CD4-positive, alpha-beta memory T cell (primary cell): ENCODE results near the gene ANKRD2. TPM values are rescaled to one million over a fixed set of nuclear protein-coding genes. Genes with fewer than 3 reads are reported as not detected.

Experiments used
- CTCF ChIA-PET: fragments of 350-600 bp; sonication (Branson Sonifier 250); formaldehyde crosslinking; loops from one replicate; lab custom pipeline; 2021; ENCODE audit warnings: inconsistent platforms; ENCODE audit not compliant: partially characterized antibody; lab: Charles Lee
- POLR2A ChIA-PET: fragments of 350-600 bp; sonication (Branson Sonifier 250); formaldehyde crosslinking; loops from one replicate; lab custom pipeline; 2021; ENCODE audit not compliant: partially characterized antibody; lab: Charles Lee
- DNase-seq, 5 donors: peaks; one replicate each; pipeline versions ENCODE4 v3.0.0 to v3.0.0-alpha.2; 2020 to 2022; ENCODE audit warnings: mixed read lengths in 1 of 5
- H3K27ac ChIP-seq: one replicate; pipeline ENCODE4 v1.7.0; 2013; ENCODE audit warnings: low read depth, low read length
- H3K27me3 ChIP-seq: 2 replicates; pipeline ENCODE4 v1.7.0; 2013; ENCODE audit warnings: mild to moderate bottlenecking, low read length, moderate library complexity; ENCODE audit not compliant: insufficient read depth
- H3K36me3 ChIP-seq: 2 replicates; pipeline ENCODE4 v1.7.0; 2013; ENCODE audit warnings: mild to moderate bottlenecking, low read length, moderate library complexity; ENCODE audit not compliant: insufficient read depth
- H3K4me1 ChIP-seq: 2 replicates; pipeline ENCODE4 v1.7.0; 2013; ENCODE audit warnings: mild to moderate bottlenecking, low read length, moderate library complexity; ENCODE audit not compliant: insufficient read depth
- H3K4me3 ChIP-seq, 2 donors: one replicate each; pipeline ENCODE4 v1.7.0; 2013; ENCODE audit warnings: low read length in 2 of 2, mild to moderate bottlenecking in 1 of 2
- H3K9me3 ChIP-seq, 2 donors: one replicate each; pipeline ENCODE4 v1.7.0; 2013; ENCODE audit warnings: low read length in 2 of 2, control low read depth in 1 of 2; ENCODE audit not compliant: control insufficient read depth in 1 of 2
- H3K27ac Mint-ChIP-seq, 7 donors: one replicate each; pipeline ENCODE4 v1.8.0; 2020 to 2021; ENCODE audit warnings: mixed read lengths in 7 of 7, mild to moderate bottlenecking in 6 of 7, inconsistent platforms in 3 of 7, moderate library complexity in 3 of 7
- H3K27me3 Mint-ChIP-seq, 2 donors: one replicate each; pipeline ENCODE4 v1.8.0; 2020 to 2021; ENCODE audit warnings: mixed read lengths in 2 of 2
- H3K36me3 Mint-ChIP-seq, 2 donors: one replicate each; pipeline ENCODE4 v1.8.0; 2020 to 2021; ENCODE audit warnings: mixed read lengths in 2 of 2, inconsistent platforms in 1 of 2, mild to moderate bottlenecking in 1 of 2
- H3K4me1 Mint-ChIP-seq, 4 donors: one replicate each; pipeline ENCODE4 v1.8.0; 2020 to 2021; ENCODE audit warnings: mixed read lengths in 4 of 4, mild to moderate bottlenecking in 1 of 4
- H3K4me3 Mint-ChIP-seq, 8 donors: one replicate each; pipeline ENCODE4 v1.8.0; 2020 to 2021; ENCODE audit warnings: mixed read lengths in 8 of 8, mild to moderate bottlenecking in 7 of 8, moderate library complexity in 6 of 8, inconsistent platforms in 3 of 8
- H3K9me3 Mint-ChIP-seq, 8 donors: one replicate each; pipeline ENCODE4 v1.8.0; 2020 to 2021; ENCODE audit warnings: mixed read lengths in 8 of 8, mild to moderate bottlenecking in 5 of 8, inconsistent platforms in 3 of 8, moderate library complexity in 1 of 8
- intact Hi-C: fragments of 100-400 bp; cut with micrococcal nuclease; formaldehyde crosslinking; loops from one replicate; pipeline ENCODE4 v1.15.1; 2023
- polyA plus RNA-seq, 2 donors: library from polyadenylated mRNA; unstranded; fragments of 300-500 nt; fragmentation: Illumina TruSeq; gene quantifications; one replicate each; pipeline ENCODE4 v1.2.3, GENCODE V29; 2021
- total RNA-seq, 2 experiments: library from RNA; stranded (reverse); gene quantifications; one replicate each; pipeline ENCODE4 v1.2.3, GENCODE V29; 2021

ANKRD2 gene
- total and polyA plus RNA-seq, 4 experiments from 2014 or later = not detected

- ChIA-PET CTCF (interaction anchor here (0.7 kb wide), 1 partner anchor 16 kb away, joined by 3 read pairs; no protein-coding TSS in a partner anchor), POLR2A (no interaction called here)
- intact Hi-C loops = no loop called here
- Histone ChIP-seq H3K36me3 (no peaks in the 10 kb centered on the region), H3K4me1 (no peaks in the 10 kb centered on the region), H3K4me3 (no peak overlapping the region), H3K27ac (no peak overlapping the region), H3K9me3 (no peaks in the 10 kb centered on the region), H3K27me3 (no peaks in the 10 kb centered on the region)
- Mint-ChIP-seq H3K27ac (no peak overlapping the region), H3K4me1 (no peaks in the 10 kb centered on the region), H3K27me3 (peaks cover 0 to 2% of the 10 kb centered on the region in 2 donors), H3K4me3 (no peak overlapping the region), H3K9me3 (no peaks in the 10 kb centered on the region), H3K36me3 (no peaks in the 10 kb centered on the region)
- DNase-seq = peak in 1 of 5 donors; percentile 3
These were observed 17.6 kb downstream of the ANKRD2 start for GRCh38 chr10:97590082-97590747.

- no peaks in the 10 kb centered on the region for H3K36me3 ChIP-seq
- ChIA-PET POLR2A (no interaction called here), CTCF (no interaction called here)
- intact Hi-C loops = no loop called here
- no peaks in the 10 kb centered on the region for H3K36me3 Mint-ChIP-seq
- H3K27ac ChIP-seq = no peak overlapping the region
- no peaks in the 10 kb centered on the region for H3K9me3 ChIP-seq
- no peak overlapping the region for H3K4me3 Mint-ChIP-seq
- no peaks in the 10 kb centered on the region for H3K9me3 Mint-ChIP-seq
- no peak for DNase-seq
- no peaks in the 10 kb centered on the region for H3K4me1 ChIP-seq
- H3K4me1 Mint-ChIP-seq = no peaks in the 10 kb centered on the region
- no peak overlapping the region for H3K27ac Mint-ChIP-seq
- H3K27me3 ChIP-seq = no peaks in the 10 kb centered on the region
- peaks cover 0 to 2% of the 10 kb centered on the region in 2 donors for H3K27me3 Mint-ChIP-seq
- no peak overlapping the region for H3K4me3 ChIP-seq
These were observed 18.3 kb downstream of the ANKRD2 start for GRCh38 chr10:97590748-97591495.

GRCh38 chr10:97593421-97593820 lies 20.8 kb downstream of the ANKRD2 start:
- H3K27ac ChIP-seq = no peak overlapping the region
- peaks cover 0 to 2% of the 10 kb centered on the region in 2 donors for H3K27me3 Mint-ChIP-seq
- no peaks in the 10 kb centered on the region for H3K36me3 Mint-ChIP-seq
- no peak overlapping the region for H3K4me3 ChIP-seq
- no peaks in the 10 kb centered on the region for H3K4me1 ChIP-seq
- H3K9me3 ChIP-seq = no peaks in the 10 kb centered on the region
- no peak overlapping the region for H3K27ac Mint-ChIP-seq
- H3K4me1 Mint-ChIP-seq = no peaks in the 10 kb centered on the region
- DNase-seq = no peak
- H3K27me3 ChIP-seq = no peaks in the 10 kb centered on the region
- CTCF ChIA-PET = no interaction called here
- no peaks in the 10 kb centered on the region for H3K9me3 Mint-ChIP-seq
- no peak overlapping the region for H3K4me3 Mint-ChIP-seq
- intact Hi-C loops = no loop called here
- POLR2A ChIA-PET = no interaction called here
- H3K36me3 ChIP-seq = no peaks in the 10 kb centered on the region

DNA sequence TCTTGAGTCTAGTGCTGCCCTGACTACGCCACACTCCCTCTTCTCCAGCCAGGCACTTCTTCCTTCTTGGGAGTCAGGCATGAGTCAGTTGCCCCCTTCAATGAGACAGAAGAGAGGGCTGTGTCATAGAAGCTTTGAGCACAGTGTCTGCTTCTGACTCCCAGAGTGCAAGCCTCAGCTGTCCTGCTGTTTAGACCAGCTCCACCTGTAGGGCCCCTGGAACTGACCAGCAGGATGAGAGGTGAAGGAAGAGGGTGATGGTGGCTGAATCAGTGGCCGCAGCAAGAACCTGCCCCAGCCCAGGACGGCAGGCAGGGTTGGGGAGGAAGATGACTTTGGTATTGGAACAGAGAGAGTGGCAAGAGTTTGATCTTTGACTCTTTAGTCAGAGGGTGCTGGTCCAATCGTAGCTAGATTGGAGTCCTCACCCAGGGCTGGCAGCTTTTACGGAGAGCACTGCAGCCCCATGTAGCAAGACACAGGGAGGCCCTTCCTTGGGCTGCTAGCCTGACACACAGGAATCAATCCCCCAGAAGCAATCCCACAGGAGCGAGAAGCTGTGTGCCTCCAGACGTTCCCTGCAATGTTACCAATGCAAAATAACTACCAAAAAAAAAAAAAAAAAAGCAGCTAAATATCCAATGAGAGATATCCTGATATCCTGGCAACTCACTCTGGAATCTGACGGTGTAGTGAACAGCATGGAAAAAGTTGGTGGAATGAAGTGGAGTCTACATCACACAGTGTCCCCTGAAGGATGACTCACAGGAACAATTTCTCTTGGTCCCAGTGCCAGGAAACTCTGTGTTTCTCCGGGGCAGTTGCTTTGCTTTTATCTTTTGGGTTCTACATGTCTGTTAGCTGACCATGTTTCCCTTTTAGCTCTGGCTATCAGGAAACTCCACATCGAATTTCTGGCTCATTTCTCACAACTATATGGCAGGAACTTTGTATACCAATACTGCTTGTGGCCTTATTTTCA lies 23.8 kb downstream of the ANKRD2 start:
- peak overlapping the region in 1 of 7 donors; percentile 18 for H3K27ac Mint-ChIP-seq
- intact Hi-C loops = no loop called here
- H3K9me3 Mint-ChIP-seq = no peaks in the 10 kb centered on the region
- no peaks in the 10 kb centered on the region for H3K36me3 Mint-ChIP-seq
- no peaks in the 10 kb centered on the region for H3K4me1 ChIP-seq
- H3K9me3 ChIP-seq = no peaks in the 10 kb centered on the region
- H3K36me3 ChIP-seq = no peaks in the 10 kb centered on the region
- no peaks in the 10 kb centered on the region for H3K4me1 Mint-ChIP-seq
- ChIA-PET POLR2A (no interaction called here), CTCF (no interaction called here)
- peaks cover 0 to 2% of the 10 kb centered on the region in 2 donors for H3K27me3 Mint-ChIP-seq
- no peak overlapping the region for H3K4me3 ChIP-seq
- H3K27me3 ChIP-seq = no peaks in the 10 kb centered on the region
- H3K27ac ChIP-seq = no peak overlapping the region
- no peak overlapping the region for H3K4me3 Mint-ChIP-seq
- DNase-seq = no peak

- Histone ChIP-seq H3K27ac (no peak overlapping the region), H3K4me3 (no peak overlapping the region), H3K36me3 (no peaks in the 10 kb centered on the region), H3K9me3 (no peaks in the 10 kb centered on the region), H3K4me1 (no peaks in the 10 kb centered on the region), H3K27me3 (no peaks in the 10 kb centered on the region)
- Mint-ChIP-seq H3K4me3 (no peak overlapping the region), H3K9me3 (no peaks in the 10 kb centered on the region), H3K27ac (no peak overlapping the region), H3K4me1 (no peaks in the 10 kb centered on the region), H3K36me3 (no peaks in the 10 kb centered on the region), H3K27me3 (peaks cover 0 to 2% of the 10 kb centered on the region in 2 donors)
- CTCF ChIA-PET = no interaction called here
- POLR2A ChIA-PET = no interaction called here
- intact Hi-C loops = no loop called here
- no peak for DNase-seq
These were observed 25.2 kb downstream of the ANKRD2 start for GRCh38 chr10:97597778-97598177.

- Histone ChIP-seq H3K4me1 (no peaks in the 10 kb centered on the region), H3K36me3 (no peaks in the 10 kb centered on the region), H3K4me3 (no peak overlapping the region), H3K9me3 (no peaks in the 10 kb centered on the region), H3K27me3 (no peaks in the 10 kb centered on the region), H3K27ac (no peak overlapping the region)
- DNase-seq = no peak
- Mint-ChIP-seq H3K27ac (no peak overlapping the region), H3K4me1 (no peaks in the 10 kb centered on the region), H3K36me3 (no peaks in the 10 kb centered on the region), H3K9me3 (no peaks in the 10 kb centered on the region), H3K4me3 (no peak overlapping the region), H3K27me3 (peaks cover 0 to 2% of the 10 kb centered on the region in 2 donors)
- ChIA-PET POLR2A (no interaction called here), CTCF (no interaction called here)
- intact Hi-C loops = no loop called here
These were observed 26.1 kb downstream of the ANKRD2 start for GRCh38 chr10:97598407-97599271.
